Renal cortical epithelial cell (primary cell): ENCODE measurements around the gene CCDC146. TPM values are rescaled to one million over a fixed set of nuclear protein-coding genes. Genes with fewer than 3 reads are reported as not detected.

Experiments
- DNase-seq: peaks from one replicate; pipeline ENCODE4 v3.0.0-alpha.2; 2011; ENCODE audit warnings: low read depth
- total RNA-seq: library from RNA; depleted of rRNA; stranded (reverse); fragments of >200 nt; gene quantifications from 2 replicates; pipeline ENCODE4 v1.2.3, GENCODE V29; 2014

The CCDC146 gene
- total RNA-seq, 1 donor from 2014 or later = 13.2 TPM

DNA sequence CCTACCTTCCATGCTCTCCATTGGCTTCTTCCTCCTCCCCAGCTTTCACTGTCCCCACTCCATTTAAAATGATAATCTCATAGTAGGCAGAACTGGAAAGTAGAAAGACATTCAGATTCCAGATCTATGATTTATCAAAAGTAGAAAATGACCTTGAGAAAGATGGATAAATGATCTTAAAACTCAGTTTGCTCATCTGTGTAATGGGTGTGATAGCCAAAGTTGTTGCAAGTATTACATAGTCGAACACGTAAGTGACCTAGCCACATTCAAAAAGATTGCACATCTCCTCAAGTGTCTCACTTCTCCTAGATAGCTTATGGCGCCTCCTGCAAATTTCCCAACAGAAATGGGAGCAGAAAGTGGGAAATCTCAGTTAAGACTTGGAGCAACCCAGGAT is 167.0 kb downstream of the CCDC146 start:
- DNase-seq = no peak

GRCh38 chr7:77290425-77290824 is 168.0 kb downstream of the CCDC146 start:
- DNase-seq = no peak

DNA sequence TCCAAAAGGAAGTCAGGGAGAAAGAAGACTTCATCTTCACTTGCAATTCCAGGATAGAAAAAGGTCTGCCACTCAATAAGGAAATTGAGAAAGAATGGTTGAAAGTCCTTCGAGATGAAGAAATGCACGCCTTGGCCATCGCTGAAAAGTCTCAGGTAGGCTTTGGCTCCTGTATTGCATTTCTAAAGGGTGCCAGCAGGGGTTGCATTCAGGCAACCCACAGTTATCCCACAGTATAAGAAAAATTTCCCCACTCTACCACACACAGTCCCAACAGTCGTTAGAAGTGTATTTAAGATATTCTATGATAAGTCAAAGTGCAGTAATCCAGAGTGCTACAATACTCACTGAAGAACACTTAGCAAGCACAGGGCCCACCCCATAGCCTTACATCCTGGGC is 170.6 kb downstream of the CCDC146 start:
- DNase-seq = no peak

GRCh38 chr7:77295549-77295948 is 173.1 kb downstream of the CCDC146 start:
- no peak for DNase-seq

GRCh38 chr7:77306231-77307067 is 184.0 kb downstream of the CCDC146 start:
- DNase-seq = peak; percentile 63

DNA sequence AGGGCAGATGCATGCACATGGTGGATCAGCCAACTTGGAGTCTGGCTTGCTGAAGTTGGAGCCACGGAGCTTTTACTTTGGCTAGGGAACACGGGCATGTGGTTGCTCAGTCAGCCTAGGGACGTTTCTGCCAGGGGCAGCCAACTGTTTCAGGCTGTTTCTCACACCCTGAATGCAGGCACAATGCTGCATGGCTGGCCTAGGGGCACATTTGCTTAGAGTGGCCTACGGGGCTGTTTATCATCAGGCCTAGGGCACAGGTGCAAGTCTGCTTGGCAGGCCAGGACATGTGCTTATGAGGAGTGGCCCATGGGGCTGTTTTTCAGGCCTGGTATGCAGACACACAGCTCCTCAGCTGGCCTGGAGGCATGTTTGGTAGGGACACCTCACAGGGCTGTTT is 186.4 kb downstream of the CCDC146 start:
- DNase-seq = peak; percentile 84

- DNase-seq = peak; percentile 96
Observed at GRCh38 chr7:77309714-77310220, 187.4 kb downstream of the CCDC146 start.

- no peak for DNase-seq
Observed at GRCh38 chr7:77310982-77311381, 188.6 kb downstream of the CCDC146 start.

DNA sequence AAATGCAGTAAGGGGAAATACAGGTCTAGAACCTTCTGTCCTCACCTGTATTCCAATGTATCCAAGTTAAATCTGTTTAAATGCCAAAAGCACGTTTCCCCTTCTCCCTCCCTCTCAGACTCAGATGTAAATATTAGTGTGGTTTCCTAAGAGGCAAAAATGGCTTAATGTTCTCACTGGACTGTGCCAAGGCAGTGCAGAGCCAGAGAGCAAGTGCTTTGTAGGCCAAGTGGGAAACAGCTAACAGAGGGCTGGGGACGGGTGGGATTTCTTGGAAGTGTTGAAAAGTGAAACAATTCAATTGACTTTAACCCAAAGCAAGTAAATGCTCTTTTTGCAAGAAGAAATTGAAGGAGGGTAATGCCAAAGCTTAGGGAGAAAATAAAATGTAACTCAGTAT is 190.7 kb downstream of the CCDC146 start:
- DNase-seq = no peak

GRCh38 chr7:77313876-77314480 is 191.6 kb downstream of the CCDC146 start:
- no peak for DNase-seq

DNA sequence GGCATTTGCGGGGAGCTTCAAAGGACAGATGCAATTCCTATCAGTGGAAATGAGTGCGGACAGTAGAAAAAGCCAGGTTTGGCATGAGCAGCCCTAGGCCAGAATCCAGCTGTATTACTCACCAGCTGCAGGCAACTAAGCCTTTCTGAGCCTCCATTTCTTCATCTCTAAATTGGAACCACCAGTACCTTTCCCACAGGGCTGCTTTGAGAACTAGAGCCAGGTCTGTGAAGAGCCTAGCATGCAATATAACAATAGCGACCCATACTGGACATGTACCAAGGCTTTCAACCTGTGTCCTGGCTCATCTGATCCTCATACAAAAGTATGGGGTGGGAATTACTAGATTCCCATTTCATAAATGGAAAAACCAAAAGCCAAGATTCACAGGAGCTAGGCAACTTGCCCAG is 192.8 kb downstream of the CCDC146 start:
- DNase-seq = no peak

DNA sequence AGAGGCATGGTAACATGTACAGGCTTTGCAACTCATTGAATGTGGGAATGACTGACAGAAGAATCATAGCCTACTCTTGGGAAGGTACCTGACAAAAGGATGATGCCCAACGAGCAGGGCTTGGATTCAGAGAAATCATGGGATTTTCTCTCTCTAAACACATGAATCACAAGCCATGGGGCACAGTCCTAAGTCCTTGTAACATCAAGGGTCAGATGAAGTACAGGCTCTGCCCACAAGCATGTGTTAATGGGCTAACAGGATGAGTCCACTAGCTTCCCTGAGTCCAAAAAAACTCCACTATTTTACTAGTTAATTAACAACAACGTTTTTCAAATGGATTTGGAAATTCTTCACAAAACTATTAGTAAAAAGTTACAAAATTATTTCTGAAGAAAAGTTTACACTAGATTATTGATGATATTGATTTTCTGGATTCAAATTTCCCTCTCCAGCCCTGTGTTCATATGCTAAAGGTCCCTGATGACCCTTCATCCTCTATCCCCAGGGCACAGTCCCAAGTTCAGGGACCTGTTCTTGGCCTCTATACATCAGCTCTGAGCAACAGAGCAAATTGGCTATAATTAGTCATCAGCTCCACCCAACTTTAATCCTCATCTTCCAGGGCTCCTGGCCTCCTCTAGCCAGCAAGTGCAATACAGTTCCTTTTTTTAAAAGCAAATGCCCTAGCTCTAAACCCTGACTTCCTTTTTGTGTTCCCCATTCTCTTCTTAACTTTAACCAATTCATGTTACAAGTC is 194.0 kb downstream of the CCDC146 start:
- DNase-seq = peak; percentile 89

GRCh38 chr7:77318019-77318418 is 195.6 kb downstream of the CCDC146 start:
- no peak for DNase-seq

DNA sequence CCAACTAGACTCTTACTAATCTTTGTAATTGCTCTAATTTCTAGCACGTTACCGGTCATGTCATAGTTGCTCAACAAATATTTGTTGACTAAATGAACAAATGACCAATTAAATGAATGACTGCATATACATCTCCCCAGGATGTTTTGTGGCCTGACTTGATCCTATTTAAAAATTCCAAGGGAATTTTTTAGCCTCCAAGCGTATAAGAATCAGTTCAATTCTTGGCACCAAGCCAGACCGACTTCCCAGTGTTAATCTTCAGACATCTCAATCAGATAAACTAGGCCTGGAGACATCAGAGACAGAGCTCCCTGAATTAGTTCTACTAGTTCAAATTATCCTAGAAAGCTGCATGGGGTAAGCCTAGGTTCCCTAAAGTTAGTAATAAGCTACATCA is 197.7 kb downstream of the CCDC146 start:
- no peak for DNase-seq

GRCh38 chr7:77320714-77321113 is 198.3 kb downstream of the CCDC146 start:
- DNase-seq = no peak

DNA sequence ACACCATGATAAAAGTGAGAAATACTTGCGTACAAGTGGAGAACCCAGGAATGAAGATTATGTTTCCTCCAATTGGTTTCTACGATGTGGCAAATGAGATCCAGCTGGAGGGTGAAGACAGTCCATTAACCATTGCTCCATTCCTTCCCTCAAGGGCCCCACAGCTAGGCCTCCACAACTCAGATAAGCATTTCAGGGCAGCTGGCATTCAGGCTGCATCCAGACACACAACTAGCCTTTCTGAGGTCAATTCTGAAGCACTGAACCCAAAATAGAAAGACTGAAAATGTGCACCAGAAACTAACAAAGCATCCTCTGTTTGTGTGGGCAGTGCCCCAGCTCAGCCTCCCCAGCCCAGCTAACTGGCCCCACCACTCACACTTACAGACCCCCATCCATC is 198.9 kb downstream of the CCDC146 start:
- DNase-seq = no peak

GRCh38 chr7:77326131-77326530 is 203.7 kb downstream of the CCDC146 start:
- peak; percentile 76 for DNase-seq

GRCh38 chr7:77327067-77327931 is 204.9 kb downstream of the CCDC146 start:
- peak; percentile 80 for DNase-seq

GRCh38 chr7:77327932-77328628 is 205.7 kb downstream of the CCDC146 start:
- no peak for DNase-seq

DNA sequence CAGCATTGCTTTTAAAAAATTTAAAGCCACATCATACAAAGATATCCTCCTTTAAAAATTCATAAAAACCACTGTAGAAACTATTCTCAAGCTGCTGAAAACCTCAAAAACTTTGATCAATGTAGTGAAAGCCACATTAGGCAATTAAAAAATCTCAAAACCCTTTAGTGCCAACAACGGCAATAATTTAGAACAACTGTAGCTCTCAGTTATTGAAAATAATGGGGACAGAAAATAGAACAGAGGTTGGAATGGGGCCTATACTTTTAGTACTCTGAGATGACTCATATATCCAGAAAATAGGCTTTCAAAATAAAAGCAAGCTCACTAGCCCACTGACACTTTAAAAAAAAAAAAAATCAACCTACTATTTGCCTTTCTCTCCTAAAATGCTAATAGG is 206.3 kb downstream of the CCDC146 start:
- peak; percentile 65 for DNase-seq
